ENCODE measurements around the gene CTLA4. TPM values are rescaled to one million over a fixed set of nuclear protein-coding genes. Genes with fewer than 3 reads are reported as not detected.

CTLA4 gene
- total RNA-seq, 1 experiment from 2014 or later: not detected

DNA sequence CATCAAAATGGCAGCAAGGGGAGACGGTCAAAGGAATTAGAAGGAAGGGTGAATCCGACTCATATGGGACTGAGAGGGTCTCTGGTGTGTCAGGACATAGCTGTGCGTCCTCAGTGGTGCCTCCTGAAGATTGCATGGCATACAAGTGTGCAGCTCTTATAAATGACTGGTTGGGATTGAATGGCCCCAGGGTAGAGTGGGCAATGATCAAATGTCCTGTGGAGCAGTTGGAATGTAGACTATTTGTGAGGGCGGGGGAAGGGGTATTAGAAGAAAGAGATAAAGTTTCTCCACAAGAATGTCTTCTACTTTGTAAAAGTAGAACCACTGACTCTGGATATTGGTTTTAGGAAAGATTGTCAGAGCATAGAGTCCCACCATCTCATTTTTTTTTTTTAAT is 24.6 kb downstream of the CTLA4 start:
- Histone ChIP-seq H3K27me3 (no peaks in the 10 kb centered on the region), H3K9me3 (replicated peaks) (no peaks in the 10 kb centered on the region), H3K36me3 (no peaks in the 10 kb centered on the region), H3K4me3 (no peak overlapping the region), H3K27ac (peak overlapping the region; percentile 57), H3K4me1 (peaks cover 26% of the 10 kb centered on the region)
- peak; percentile 59 to 71 for DNase-seq

- no peaks in the 10 kb centered on the region for H3K9me3 ChIP-seq (replicated peaks)
- H3K4me3 ChIP-seq: no peak overlapping the region
- DNase-seq: peak; percentile 80 to 92
- no peaks in the 10 kb centered on the region for H3K36me3 ChIP-seq
- no peaks in the 10 kb centered on the region for H3K27me3 ChIP-seq
- H3K4me1 ChIP-seq: peaks cover 26% of the 10 kb centered on the region
- H3K27ac ChIP-seq: peak overlapping the region; percentile 67
Measured at GRCh38 chr2:203893401-203893800, 25.8 kb downstream of the CTLA4 start.

DNA sequence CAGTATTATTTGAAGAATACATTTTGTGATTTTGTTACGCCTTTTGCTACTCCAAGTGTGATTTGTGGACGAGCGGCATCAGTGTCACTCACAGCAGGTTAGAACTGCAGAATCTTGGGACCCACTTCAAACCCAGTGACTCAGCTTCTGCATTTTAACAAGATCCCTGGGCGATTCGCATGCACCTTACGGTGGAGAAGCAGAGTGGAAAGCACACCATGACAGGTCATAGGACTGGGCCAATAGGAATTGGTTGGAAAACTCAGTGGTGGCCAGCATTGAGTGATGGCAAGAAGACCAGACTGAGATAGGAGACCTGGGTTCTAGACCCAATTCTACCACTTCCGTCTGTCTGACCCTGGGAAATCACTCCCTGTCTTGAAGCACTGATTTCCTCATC is 26.3 kb downstream of the CTLA4 start:
- no peaks in the 10 kb centered on the region for H3K36me3 ChIP-seq
- H3K27ac ChIP-seq: peak overlapping the region; percentile 67
- no peak for DNase-seq
- no peak overlapping the region for H3K4me3 ChIP-seq
- H3K4me1 ChIP-seq: peaks cover 26% of the 10 kb centered on the region
- H3K27me3 ChIP-seq: no peaks in the 10 kb centered on the region
- no peaks in the 10 kb centered on the region for H3K9me3 ChIP-seq (replicated peaks)

DNA sequence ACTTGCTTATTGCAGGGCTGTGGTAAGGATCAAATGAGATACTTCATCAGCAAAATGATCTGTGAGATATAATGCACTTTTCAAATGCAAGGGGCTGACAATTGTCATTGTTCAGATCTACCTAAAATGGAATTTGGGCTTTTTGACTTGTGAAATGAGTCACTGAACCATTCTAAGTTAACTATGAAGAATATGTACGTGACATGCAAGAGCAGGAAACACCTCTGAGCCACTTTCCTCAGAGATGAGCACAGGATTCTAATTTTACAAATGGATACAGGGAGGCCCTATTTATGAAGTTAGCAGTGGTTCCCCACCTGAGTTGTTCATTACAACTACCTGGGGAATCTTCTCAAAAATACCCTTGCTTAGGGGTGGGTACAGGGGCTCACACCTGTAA is 26.7 kb downstream of the CTLA4 start:
- no peak for DNase-seq
- no peaks in the 10 kb centered on the region for H3K36me3 ChIP-seq
- H3K27ac ChIP-seq: peak overlapping the region; percentile 67
- no peaks in the 10 kb centered on the region for H3K27me3 ChIP-seq
- H3K4me3 ChIP-seq: no peak overlapping the region
- H3K9me3 ChIP-seq (replicated peaks): no peaks in the 10 kb centered on the region
- peaks cover 26% of the 10 kb centered on the region for H3K4me1 ChIP-seq

DNA sequence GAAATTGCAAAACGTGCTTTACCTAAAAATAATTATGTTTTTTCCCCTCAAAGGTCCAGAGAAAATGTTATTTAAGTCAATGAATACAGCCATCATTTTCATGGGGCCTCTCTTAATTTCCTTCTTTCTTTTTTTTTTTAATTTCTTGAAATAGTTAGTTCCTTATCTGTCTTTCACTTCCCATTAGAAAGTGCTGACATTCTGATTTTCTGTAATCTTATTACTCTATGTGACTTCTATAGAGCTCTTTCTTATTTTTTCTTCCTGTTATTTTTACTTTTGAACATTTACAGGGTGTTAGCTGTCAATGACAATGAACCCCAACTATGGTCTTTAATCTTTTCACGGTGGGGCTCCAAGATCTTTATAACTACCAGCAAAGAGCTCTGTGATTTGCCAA is 30.0 kb downstream of the CTLA4 start:
- H3K27ac ChIP-seq: no peak overlapping the region
- no peak overlapping the region for H3K4me3 ChIP-seq
- H3K4me1 ChIP-seq: peaks cover 10% of the 10 kb centered on the region

GRCh38 chr2:203898657-203899056 is 31.1 kb downstream of the CTLA4 start:
- H3K9me3 ChIP-seq (replicated peaks): peaks cover 4% of the 10 kb centered on the region
- no peaks in the 10 kb centered on the region for H3K36me3 ChIP-seq
- H3K4me1 ChIP-seq: peaks cover 6% of the 10 kb centered on the region
- H3K27ac ChIP-seq: no peak overlapping the region
- H3K27me3 ChIP-seq: no peaks in the 10 kb centered on the region
- no peak for DNase-seq
- no peak overlapping the region for H3K4me3 ChIP-seq

More for the DNA sequence above, 30.0 kb downstream of the CTLA4 start:
- DNase-seq: no peak
- H3K36me3 ChIP-seq: no peaks in the 10 kb centered on the region
- H3K9me3 ChIP-seq (replicated peaks): peaks cover 3% of the 10 kb centered on the region
- no peaks in the 10 kb centered on the region for H3K27me3 ChIP-seq

DNA sequence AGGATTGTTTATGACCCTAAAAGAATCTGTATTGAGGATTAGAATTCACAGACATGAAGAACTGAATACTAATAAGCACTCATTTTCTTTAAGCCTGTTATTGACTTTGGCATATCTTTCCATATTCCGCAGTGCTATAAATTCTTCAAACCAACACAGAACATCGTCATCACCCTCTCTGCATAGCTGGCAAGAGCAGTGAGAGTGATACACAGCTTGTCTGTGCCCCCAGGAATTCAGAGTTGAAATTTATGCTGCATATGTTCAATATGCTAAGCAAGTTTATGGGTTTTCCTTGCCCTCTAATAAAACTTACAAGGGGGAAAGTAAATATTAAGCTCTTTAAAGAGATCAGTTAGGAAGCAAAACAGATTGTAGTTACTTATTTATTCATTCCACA is 32.7 kb downstream of the CTLA4 start:
- Histone ChIP-seq H3K4me3 (no peak overlapping the region), H3K4me1 (no peaks in the 10 kb centered on the region), H3K36me3 (no peaks in the 10 kb centered on the region), H3K9me3 (replicated peaks) (peaks cover 4% of the 10 kb centered on the region), H3K27me3 (no peaks in the 10 kb centered on the region), H3K27ac (no peak overlapping the region)
- DNase-seq: no peak

- Histone ChIP-seq H3K4me1 (no peaks in the 10 kb centered on the region; the same call in 1 of the 2 replicates), H3K27ac (no peak overlapping the region), H3K27me3 (no peaks in the 10 kb centered on the region), H3K4me3 (no peak overlapping the region), H3K9me3 (replicated peaks) (peaks cover 4% of the 10 kb centered on the region), H3K36me3 (no peaks in the 10 kb centered on the region)
- no peak for DNase-seq
Measured at GRCh38 chr2:203904022-203904421, 36.5 kb downstream of the CTLA4 start.

DNA sequence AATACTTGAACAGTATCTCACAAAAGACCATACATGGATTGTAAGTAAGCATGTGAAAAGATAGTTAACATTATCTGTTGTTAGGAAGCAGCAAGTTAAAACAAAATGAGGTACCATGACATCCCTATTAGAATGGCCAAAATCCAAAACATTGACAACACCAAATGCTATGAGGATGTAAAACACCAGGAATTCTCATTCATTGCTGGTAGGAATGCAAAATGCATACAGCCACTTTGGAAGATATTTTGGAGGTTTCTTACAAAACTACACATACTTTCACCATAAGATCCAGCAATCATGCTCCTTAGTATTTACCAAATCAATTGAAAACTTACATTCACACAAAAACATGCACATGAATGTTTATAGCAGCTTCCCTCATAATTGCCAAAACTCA is 38.1 kb downstream of the CTLA4 start:
- Histone ChIP-seq H3K4me1 (peaks cover 2% of the 10 kb centered on the region; the same call in 1 of the 2 replicates), H3K36me3 (no peaks in the 10 kb centered on the region), H3K27ac (no peak overlapping the region), H3K4me3 (no peak overlapping the region), H3K9me3 (replicated peaks) (peaks cover 4% of the 10 kb centered on the region), H3K27me3 (no peaks in the 10 kb centered on the region)
- no peak for DNase-seq

- Histone ChIP-seq H3K27ac (no peak overlapping the region), H3K9me3 (replicated peaks) (no peaks in the 10 kb centered on the region), H3K27me3 (no peaks in the 10 kb centered on the region), H3K4me1 (peaks cover 2% of the 10 kb centered on the region; the same call in 1 of the 2 replicates), H3K36me3 (no peaks in the 10 kb centered on the region), H3K4me3 (no peak overlapping the region)
- no peak for DNase-seq
Measured at GRCh38 chr2:203908066-203908796, 40.7 kb downstream of the CTLA4 start.

DNA sequence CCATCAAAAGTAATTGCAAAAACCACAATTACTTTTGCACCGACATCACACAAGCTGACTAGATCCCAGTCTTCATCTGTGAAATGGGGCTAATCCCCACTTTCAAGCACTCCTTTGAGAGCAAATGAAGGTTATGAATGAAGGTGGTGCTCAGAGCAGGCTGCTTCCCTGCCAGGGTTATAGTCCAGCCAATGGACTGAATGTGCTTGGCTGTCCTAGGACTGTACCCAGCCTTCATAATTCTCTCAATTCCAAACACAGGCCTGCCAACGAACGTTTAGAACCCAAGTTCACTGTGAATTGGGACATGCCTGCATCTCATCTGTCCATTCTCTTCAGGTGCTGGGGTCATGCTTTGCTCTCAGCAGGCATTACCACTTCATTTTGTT is 41.2 kb downstream of the CTLA4 start:
- Histone ChIP-seq H3K4me3 (no peak overlapping the region), H3K27ac (no peak overlapping the region; the same call in 1 of the 2 replicates)
- DNase-seq: no peak

GRCh38 chr2:203909261-203909967 is 41.8 kb downstream of the CTLA4 start:
- Histone ChIP-seq H3K27me3 (no peaks in the 10 kb centered on the region), H3K4me3 (peak overlapping the region; percentile 41), H3K4me1 (peaks cover 2% of the 10 kb centered on the region; the same call in 1 of the 2 replicates), H3K27ac (peak overlapping the region; percentile 19; the same call in 1 of the 2 replicates), H3K36me3 (no peaks in the 10 kb centered on the region), H3K9me3 (replicated peaks) (no peaks in the 10 kb centered on the region)
- DNase-seq: peak; percentile 33 to 77

More for the DNA sequence above, 41.2 kb downstream of the CTLA4 start:
- H3K36me3 ChIP-seq: no peaks in the 10 kb centered on the region
- H3K27me3 ChIP-seq: no peaks in the 10 kb centered on the region
- H3K9me3 ChIP-seq (replicated peaks): no peaks in the 10 kb centered on the region
- H3K4me1 ChIP-seq: peaks cover 2% of the 10 kb centered on the region; the same call in 1 of the 2 replicates

GRCh38 chr2:203909974-203910373 is 42.4 kb downstream of the CTLA4 start:
- Histone ChIP-seq H3K36me3 (no peaks in the 10 kb centered on the region), H3K27me3 (no peaks in the 10 kb centered on the region), H3K4me3 (peak overlapping the region; percentile 41), H3K4me1 (peaks cover 2% of the 10 kb centered on the region; the same call in 1 of the 2 replicates), H3K27ac (no peak overlapping the region; the same call in 1 of the 2 replicates), H3K9me3 (replicated peaks) (no peaks in the 10 kb centered on the region)
- peak in 1 of 2 experiments; percentile 11 for DNase-seq

- Histone ChIP-seq H3K9me3 (replicated peaks) (no peaks in the 10 kb centered on the region), H3K36me3 (no peaks in the 10 kb centered on the region), H3K27ac (no peak overlapping the region), H3K4me1 (peaks cover 2% of the 10 kb centered on the region; the same call in 1 of the 2 replicates), H3K4me3 (peak overlapping the region; percentile 4; the same call in 1 of the 2 replicates), H3K27me3 (no peaks in the 10 kb centered on the region; the same call in 1 of the 2 replicates)
- DNase-seq: peak; percentile 39 to 65
Measured at GRCh38 chr2:203913947-203914346, 46.4 kb downstream of the CTLA4 start.

DNA sequence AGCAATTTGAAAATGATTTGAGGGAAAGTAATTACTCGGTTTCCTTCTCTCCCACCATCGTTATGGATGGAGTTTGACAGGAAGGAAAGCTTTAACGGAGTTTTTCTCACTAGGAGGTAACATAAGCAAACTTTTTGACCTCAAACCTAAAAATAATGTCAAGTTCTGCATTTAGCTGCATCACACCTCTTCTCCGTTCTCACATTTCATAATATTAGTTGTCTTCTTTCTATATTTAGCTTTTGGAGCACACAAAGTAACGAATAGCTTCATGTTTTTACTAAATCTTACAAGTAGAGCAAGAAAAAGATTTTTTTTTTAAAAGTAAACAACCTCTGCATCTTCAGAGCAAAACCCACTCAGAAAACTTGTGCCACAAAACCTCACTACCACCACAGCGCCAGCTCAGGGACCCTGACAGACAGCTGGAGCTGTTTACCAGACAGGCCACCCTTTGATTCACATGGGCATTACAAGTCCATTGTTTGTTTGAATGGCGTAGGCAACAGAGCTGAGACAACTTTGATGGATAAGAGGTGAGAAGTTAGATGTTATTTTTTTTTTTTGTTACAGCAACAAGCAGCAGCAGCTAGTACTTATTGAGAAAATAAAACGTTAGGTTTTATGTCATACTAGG is 47.1 kb downstream of the CTLA4 start:
- no peak overlapping the region for H3K27ac ChIP-seq
- no peak overlapping the region for H3K4me3 ChIP-seq
- peak in 1 of 2 experiments; percentile 17 for DNase-seq

More for the DNA sequence above, 47.1 kb downstream of the CTLA4 start:
- Histone ChIP-seq H3K9me3 (replicated peaks) (no peaks in the 10 kb centered on the region), H3K36me3 (no peaks in the 10 kb centered on the region), H3K27me3 (no peaks in the 10 kb centered on the region; the same call in 1 of the 2 replicates), H3K4me1 (no peaks in the 10 kb centered on the region)
